RWPE2 (cell line): ENCODE data around the gene SPRY1.
A peak's percentile ranks its signal among the peaks of the same experiment; 100 is the strongest.

Experiments
- ATAC-seq: fragments of 200-7000 bp; cut with Tn5 transposase; 3 replicates; pipeline ENCODE4 v1.9.1; 2021; ENCODE audit warnings: low read depth
- DNase-seq: peaks from one replicate; pipeline ENCODE4 v3.0.0-alpha.2; 2020; ENCODE audit warnings: low spot score
- H3K27ac ChIP-seq: fragments of 450-650 bp; 2 replicates; pipeline ENCODE4 v1.5.1; 2017; ENCODE audit warnings: mild to moderate bottlenecking; ENCODE audit not compliant: poor library complexity, severe bottlenecking
- H3K27me3 ChIP-seq: fragments of 250-450 bp; sonication (Bioruptor Pico); 2 replicates; pipeline ENCODE4 v1.5.1; 2021; ENCODE audit warnings: mild to moderate bottlenecking, moderate library complexity; ENCODE audit not compliant: insufficient read depth, poor library complexity, severe bottlenecking
- H3K36me3 ChIP-seq: fragments of 250-450 bp; sonication (Bioruptor Pico); 2 replicates; pipeline ENCODE4 v1.5.1; 2020; ENCODE audit warnings: low read depth, mild to moderate bottlenecking, moderate library complexity
- H3K4me1 ChIP-seq: fragments of 250-450 bp; sonication (Bioruptor Pico); 2 replicates; pipeline ENCODE4 v1.5.1; 2021; ENCODE audit warnings: mild to moderate bottlenecking, moderate library complexity; ENCODE audit not compliant: insufficient read depth, poor library complexity, severe bottlenecking
- H3K4me3 ChIP-seq: fragments of 250-450 bp; sonication (Bioruptor Pico); 2 replicates; pipeline ENCODE4 v1.5.1; 2021; ENCODE audit warnings: mild to moderate bottlenecking, moderate library complexity; ENCODE audit not compliant: severe bottlenecking
- H3K9me3 ChIP-seq: fragments of 250-450 bp; sonication (Bioruptor Pico); 2 replicates; pipeline ENCODE4 v1.5.1; 2021; ENCODE audit warnings: mild to moderate bottlenecking, moderate library complexity; ENCODE audit not compliant: severe bottlenecking
- TF ChIP-seq, protein P1 (sequence below): fragments of 450-650 bp; IDR thresholded peaks from one replicate; pipeline ENCODE4 v1.5.1; 2017; ENCODE audit warnings: mild to moderate bottlenecking, moderate library complexity; ENCODE audit not compliant: poor library complexity, severe bottlenecking

SPRY1 gene

DNA sequence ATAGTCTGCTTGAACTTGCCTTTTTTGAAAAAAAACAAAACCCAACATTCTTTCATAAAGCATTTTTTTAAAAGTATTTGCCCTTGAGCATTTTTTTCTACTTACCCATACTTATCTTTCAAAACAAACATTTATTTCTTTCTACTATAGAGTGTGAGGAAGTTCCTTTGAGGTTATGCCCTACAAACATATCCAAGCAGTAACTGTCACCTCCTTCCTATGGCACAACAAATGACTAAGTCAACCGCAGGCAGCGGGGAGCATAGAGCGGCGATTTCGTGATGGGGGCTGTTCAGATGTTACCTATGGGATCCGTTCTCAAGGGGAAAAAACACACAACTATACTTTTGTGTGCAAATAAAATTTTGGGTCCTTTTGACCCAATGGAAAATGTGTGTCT lies 19.4 kb downstream of the SPRY1 start:
- Histone ChIP-seq H3K4me1 (peaks cover 48% of the 10 kb centered on the region), H3K4me3 (no peak overlapping the region), H3K27ac (peak overlapping the region; percentile 84), H3K36me3 (no peaks in the 10 kb centered on the region), H3K27me3 (no peaks in the 10 kb centered on the region), H3K9me3 (no peaks in the 10 kb centered on the region)
- DNase-seq (no peak), ATAC-seq (peak; percentile 52)
- TF ChIP-seq, protein P1, sequence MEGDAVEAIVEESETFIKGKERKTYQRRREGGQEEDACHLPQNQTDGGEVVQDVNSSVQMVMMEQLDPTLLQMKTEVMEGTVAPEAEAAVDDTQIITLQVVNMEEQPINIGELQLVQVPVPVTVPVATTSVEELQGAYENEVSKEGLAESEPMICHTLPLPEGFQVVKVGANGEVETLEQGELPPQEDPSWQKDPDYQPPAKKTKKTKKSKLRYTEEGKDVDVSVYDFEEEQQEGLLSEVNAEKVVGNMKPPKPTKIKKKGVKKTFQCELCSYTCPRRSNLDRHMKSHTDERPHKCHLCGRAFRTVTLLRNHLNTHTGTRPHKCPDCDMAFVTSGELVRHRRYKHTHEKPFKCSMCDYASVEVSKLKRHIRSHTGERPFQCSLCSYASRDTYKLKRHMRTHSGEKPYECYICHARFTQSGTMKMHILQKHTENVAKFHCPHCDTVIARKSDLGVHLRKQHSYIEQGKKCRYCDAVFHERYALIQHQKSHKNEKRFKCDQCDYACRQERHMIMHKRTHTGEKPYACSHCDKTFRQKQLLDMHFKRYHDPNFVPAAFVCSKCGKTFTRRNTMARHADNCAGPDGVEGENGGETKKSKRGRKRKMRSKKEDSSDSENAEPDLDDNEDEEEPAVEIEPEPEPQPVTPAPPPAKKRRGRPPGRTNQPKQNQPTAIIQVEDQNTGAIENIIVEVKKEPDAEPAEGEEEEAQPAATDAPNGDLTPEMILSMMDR: no peak

DNA sequence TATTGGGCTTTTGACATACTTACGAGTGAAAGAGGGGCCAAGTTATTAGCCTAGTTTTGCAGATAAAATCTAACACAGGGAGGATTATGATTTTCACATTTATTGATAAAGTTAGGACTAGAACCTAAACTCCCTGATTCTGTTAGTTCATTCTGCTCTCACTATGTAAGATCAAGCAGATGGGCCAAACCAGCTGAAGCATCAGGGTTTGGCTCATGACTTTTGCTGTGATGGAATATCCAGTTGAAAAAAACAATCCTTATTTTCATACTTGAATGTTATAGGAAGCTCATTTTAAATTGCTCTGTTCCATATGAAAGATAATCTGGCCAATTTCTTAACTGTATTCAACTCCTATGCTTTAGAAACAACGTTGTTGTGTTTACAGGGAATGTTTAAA lies 21.2 kb downstream of the SPRY1 start:
- DNase-seq (no peak), ATAC-seq (no peak)
- Histone ChIP-seq H3K27ac (peak overlapping the region; percentile 84), H3K36me3 (no peaks in the 10 kb centered on the region), H3K27me3 (no peaks in the 10 kb centered on the region), H3K4me1 (peaks cover 62% of the 10 kb centered on the region), H3K9me3 (no peaks in the 10 kb centered on the region), H3K4me3 (no peak overlapping the region)
- TF ChIP-seq, protein P1: no peak

DNA sequence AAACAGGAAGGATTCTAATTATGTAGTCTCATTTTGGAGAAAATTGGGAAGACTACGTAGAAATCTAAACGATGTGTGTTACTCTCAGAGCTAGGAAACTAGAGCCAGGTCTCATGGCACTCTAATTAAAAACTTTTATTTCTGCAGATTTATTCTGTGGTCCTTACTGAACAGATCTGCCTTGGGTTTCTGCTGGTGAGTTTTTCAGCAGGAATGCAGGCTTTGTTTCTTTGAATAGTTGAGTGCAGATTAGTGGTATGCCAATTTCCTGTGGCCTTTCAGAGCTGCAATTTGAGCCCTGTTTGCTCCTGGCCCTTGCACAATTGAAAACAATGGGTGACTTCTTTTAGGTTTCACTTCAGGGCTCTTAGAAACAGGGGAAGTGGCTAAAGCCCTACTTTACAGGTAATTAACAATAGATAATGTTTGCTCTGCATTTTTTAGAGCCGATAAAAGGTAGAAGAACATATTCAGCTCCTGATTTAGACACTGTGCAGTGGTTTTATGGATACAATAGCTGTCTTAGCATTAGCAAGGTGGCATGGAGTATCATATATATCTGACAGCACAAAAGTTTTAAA lies 21.8 kb downstream of the SPRY1 start:
- TF ChIP-seq, protein P1: no peak
- ATAC-seq: peak; percentile 91
- no peak for DNase-seq
- H3K9me3 ChIP-seq: no peaks in the 10 kb centered on the region
- no peaks in the 10 kb centered on the region for H3K27me3 ChIP-seq
- no peaks in the 10 kb centered on the region for H3K36me3 ChIP-seq
- no peak overlapping the region for H3K4me3 ChIP-seq
- H3K27ac ChIP-seq: peak overlapping the region; percentile 84
- peaks cover 61% of the 10 kb centered on the region for H3K4me1 ChIP-seq

DNA sequence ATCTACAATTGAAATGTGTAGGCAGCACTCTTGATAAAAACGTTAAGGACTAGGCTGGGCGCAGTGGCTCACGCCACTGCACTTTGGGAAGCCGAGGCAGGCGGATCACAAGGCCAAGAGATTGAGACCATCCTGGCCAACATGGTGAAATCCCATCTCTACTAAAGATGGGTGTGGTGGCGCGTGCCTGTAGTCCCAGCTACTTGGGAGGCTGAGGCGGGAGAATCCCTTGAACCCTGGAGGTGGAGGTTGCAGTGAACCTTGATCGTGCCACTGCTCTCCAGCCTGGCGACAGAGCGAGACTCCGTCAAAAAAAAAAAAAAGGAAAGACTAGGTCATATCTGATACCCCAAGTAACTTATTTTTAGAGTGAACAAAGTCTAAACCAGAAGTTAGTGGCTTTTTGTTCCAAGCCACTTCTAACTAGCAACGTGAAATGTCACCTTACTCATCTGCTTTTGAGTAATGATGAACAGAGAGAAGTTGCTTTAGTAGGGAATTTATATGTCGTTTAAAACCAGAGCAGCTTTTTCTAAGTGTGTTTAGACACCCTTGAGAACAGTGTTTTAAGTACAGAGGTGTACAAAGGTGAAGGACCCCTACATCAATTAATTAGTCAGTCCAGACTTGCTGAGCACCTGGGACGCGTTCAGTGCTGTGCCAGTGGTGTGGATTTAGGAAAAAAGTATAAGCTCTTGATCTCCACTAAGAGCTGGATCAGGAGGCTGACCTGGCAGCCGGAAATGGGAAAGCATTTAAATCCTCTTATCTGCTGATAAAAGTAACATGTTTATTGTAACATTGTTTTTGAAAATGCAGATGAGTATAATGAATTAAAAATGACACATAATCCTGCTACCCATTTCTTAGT lies 23.5 kb downstream of the SPRY1 start:
- TF ChIP-seq, protein P1: no peak
- Histone ChIP-seq H3K36me3 (no peaks in the 10 kb centered on the region), H3K9me3 (no peaks in the 10 kb centered on the region), H3K27me3 (no peaks in the 10 kb centered on the region), H3K4me1 (peaks cover 54% of the 10 kb centered on the region), H3K27ac (peak overlapping the region; percentile 84), H3K4me3 (no peak overlapping the region)
- DNase-seq (no peak), ATAC-seq (no peak)
